ENCODE measurements around the gene ST6GALNAC2. TPM values are rescaled to one million over a fixed set of nuclear protein-coding genes. Genes with fewer than 3 reads are reported as not detected.
"Not testable (repeated sequence)": the region's sequence is repeated elsewhere in the genome, so short reads cannot be mapped to it uniquely, and the experiment has no call there.

The ST6GALNAC2 gene
- polyA plus RNA-seq: 0.68 TPM

DNA sequence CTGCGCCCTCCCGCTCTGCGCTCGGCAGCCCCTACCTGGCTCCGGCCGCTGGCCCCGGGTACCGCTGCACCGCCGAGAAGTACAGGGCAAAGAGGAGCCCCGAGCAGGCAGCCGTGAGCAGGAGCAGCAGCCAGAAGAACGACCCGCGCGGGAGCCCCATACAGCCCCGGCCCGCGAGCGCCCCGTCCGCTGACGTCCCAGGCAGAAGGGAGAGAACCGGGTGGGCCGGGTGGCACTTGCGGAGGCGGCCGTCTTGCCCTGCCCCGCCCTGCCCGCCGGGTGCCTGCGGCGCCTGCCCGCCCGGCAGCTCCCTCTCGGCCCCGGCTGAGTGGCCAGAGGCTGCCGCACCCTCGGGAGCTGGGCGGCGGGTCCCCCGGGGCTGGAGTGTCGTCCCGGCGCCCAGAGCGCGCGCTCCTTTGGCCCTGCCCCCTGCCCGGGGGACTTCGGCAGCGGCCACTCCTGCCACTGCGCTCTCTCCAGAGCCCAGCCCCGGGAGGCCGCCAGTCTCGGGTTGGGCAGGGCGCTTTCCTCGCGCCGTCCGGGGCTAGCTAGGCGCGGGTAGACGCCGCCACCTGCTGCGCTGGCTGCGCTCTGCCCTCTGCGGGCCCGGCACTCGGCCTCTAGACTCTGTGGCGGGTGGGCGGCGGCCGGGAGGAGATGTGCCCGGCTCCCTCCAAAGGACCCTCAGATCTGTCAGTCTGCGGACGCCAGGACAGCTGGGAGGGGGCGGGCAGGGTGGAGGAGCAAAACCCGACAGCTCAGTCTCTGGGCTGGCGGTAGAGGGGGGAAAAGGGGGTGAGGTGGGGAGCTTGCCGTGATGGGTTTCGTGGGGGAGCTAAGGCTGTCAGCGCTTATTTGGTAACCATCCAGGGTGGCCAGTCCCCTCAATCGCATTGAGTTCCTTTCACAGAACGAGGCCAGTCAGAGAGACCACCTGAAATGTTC is at the start of gene ST6GALNAC2:
ST6GALNAC2 (minus strand) TSS at position 212 of the 945 bp plus-strand sequence; CDS start at position 160, 52 bp downstream.
- peaks cover 6% of the 10 kb centered on the region for H3K36me3 Mint-ChIP-seq
- H3K9me3 Mint-ChIP-seq: peaks cover 0 to 5% (median 0%) of the 10 kb centered on the region in 3 donors
- H3K27ac Mint-ChIP-seq: no peak within 1 kb of the TSS
- peak within 1 kb of the TSS; percentile 74 to 91 (median 80) for H3K4me3 Mint-ChIP-seq
- H3K4me1 Mint-ChIP-seq: peaks cover 0 to 4% (median 0%) of the 10 kb centered on the region in 3 donors
- H3K27me3 Mint-ChIP-seq: peaks cover 27% of the 10 kb centered on the region

DNA sequence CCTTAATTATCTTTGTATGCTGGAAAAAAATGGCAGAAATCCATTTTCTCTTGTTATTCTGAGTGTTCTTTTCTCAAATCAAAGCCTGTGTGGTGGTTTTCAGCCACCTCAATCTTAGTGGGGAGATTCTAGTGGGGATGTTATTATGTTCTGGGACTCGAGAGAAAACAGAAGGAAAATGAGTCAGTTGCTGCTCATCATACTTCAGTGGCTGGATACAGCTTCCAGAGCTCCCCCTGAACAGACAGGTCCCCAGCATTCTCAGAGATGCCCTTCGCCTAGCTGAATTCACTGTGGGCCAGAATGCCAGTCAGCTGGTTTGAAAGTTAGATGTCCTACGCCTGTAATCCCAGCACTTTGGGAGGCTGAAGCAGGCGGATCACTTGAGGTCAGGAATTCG is 49.4 kb upstream of the ST6GALNAC2 start:
- Mint-ChIP-seq H3K4me1 (peaks cover 0 to 2% (median 0%) of the 10 kb centered on the region in 3 donors), H3K9me3 (no peaks in the 10 kb centered on the region), H3K27ac (no peak overlapping the region), H3K4me3 (no peak overlapping the region), H3K27me3 (peaks cover 1% of the 10 kb centered on the region), H3K36me3 (peaks cover 2% of the 10 kb centered on the region)

DNA sequence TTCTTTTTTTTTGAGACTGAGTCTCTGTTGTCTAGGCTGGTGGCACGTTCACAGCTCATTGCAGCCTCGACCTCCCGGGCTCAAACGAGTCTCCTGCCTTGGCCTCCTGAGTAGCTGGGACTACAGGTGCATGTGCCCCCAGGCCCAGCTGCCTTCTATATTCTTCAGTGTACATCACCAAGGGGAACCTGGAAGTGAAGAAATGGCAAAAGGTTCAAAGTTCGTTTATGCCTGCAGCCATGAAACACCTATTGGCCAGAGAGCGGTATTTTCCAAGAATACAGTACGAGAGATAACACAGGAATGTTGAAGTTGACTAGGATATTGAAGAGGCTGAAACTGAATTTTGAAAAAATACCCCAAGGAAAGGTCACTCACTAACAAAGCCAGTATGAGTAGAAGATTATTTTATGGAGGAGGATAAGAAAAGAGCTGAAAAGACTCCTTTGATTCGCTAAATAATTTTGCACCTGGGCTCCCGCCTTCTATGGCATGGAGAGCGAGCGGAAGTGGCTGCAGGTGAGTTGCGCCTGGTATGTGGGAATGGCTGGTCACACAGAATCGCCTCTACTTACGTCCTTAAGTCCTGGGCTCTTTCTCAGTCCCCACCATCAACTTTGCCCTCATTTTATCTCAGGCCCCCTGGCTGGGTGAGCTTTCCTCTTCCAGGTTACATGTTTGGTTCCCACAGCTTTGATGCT is 48.1 kb upstream of the ST6GALNAC2 start:
- peaks cover under 1% of the 10 kb centered on the region for H3K27me3 Mint-ChIP-seq
- H3K4me1 Mint-ChIP-seq: peaks cover 0 to 2% (median 0%) of the 10 kb centered on the region in 3 donors
- H3K9me3 Mint-ChIP-seq: no peaks in the 10 kb centered on the region

DNA sequence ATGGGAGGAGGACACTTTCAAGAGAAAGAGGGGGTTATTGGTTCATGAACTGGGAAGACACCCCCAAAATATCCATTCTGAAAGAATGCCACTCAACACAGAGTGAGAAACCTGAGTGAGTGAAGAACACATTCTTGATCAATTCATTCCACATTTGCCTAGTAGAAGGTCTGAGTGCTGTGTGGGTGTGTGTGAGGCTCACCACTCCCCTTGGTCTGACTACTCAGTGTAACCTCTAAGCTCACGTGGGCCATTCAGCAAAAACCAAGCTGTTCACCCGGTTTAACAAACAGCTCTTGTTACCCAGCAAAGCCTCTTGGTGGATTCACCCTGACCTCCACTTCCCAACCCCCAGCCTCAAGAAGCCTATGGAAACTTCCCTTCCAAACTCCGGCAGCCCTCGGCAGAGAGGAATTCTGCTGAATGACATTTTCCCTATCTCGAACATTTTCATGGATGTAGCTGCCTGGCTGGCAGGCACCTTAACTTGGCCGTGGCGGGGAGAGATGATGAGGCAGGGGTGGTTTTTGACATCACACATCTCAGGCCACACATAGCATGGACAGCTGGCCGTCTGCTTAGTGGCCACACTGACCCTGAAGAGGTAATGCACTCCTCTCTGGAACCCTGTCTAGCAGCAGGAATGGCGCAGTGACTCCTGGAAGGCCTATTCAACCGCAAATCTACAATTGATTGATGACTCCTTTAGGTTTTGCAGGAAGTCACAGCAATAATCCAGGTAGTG is 46.3 kb upstream of the ST6GALNAC2 start:
- Mint-ChIP-seq H3K27ac (no peak overlapping the region), H3K4me3 (no peak overlapping the region), H3K4me1 (peaks cover 0 to 2% (median 0%) of the 10 kb centered on the region in 3 donors), H3K9me3 (no peaks in the 10 kb centered on the region), H3K36me3 (no peaks in the 10 kb centered on the region), H3K27me3 (peaks cover 7% of the 10 kb centered on the region)

More for the DNA sequence above, 48.1 kb upstream of the ST6GALNAC2 start:
- Mint-ChIP-seq H3K36me3 (peaks cover under 1% of the 10 kb centered on the region), H3K4me3 (no peak overlapping the region), H3K27ac (no peak overlapping the region)

DNA sequence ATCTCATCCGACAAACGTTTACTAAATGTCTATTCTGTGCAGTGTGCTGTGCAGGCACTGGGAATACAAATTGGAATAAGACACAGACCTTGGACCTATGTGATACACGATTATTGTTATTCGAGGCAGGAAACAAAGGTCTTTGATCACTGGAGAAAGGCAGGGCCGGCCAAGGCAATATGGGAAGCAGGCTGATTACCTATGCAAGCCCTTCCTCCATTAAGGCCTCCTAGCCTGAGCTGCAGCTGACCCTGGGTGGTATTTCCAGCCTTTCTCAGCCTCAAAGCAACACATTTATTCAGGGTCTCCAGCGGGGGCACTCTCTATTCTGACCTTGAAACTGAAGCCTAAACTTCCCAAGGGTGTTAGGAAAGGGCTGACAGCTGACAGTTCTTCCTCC is 44.5 kb upstream of the ST6GALNAC2 start:
- peaks cover 0 to 4% (median 0%) of the 10 kb centered on the region in 3 donors for H3K4me1 Mint-ChIP-seq
- peak overlapping the region in 1 of 3 donors; percentile 3 for H3K27ac Mint-ChIP-seq
- H3K27me3 Mint-ChIP-seq: peaks cover 9% of the 10 kb centered on the region
- H3K36me3 Mint-ChIP-seq: no peaks in the 10 kb centered on the region
- H3K9me3 Mint-ChIP-seq: no peaks in the 10 kb centered on the region
- H3K4me3 Mint-ChIP-seq: no peak overlapping the region

DNA sequence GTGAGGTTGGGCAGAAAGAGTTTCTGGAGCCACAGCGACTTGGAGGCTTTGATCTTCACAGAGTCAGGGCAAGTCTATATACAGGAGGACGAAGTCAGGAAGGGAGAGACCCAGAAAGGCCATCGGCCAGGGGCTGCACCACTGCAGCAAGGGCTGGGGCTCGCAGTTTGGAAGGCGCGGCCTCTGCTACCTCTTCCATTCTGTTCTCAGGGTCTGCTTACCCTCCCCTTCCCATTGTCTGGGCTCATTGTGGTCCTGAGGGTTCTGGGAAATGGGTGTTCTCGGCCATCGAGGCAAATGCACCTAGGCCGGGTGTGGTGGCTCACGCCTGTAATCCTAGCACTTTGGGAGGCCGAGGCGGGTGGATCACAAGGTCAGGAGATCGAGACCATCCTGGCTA is 41.9 kb upstream of the ST6GALNAC2 start:
- Mint-ChIP-seq H3K9me3 (no peaks in the 10 kb centered on the region), H3K4me1 (peaks cover 0 to 7% (median 2%) of the 10 kb centered on the region in 3 donors), H3K27me3 (peaks cover 12% of the 10 kb centered on the region), H3K27ac (no peak overlapping the region), H3K36me3 (no peaks in the 10 kb centered on the region), H3K4me3 (no peak overlapping the region)

DNA sequence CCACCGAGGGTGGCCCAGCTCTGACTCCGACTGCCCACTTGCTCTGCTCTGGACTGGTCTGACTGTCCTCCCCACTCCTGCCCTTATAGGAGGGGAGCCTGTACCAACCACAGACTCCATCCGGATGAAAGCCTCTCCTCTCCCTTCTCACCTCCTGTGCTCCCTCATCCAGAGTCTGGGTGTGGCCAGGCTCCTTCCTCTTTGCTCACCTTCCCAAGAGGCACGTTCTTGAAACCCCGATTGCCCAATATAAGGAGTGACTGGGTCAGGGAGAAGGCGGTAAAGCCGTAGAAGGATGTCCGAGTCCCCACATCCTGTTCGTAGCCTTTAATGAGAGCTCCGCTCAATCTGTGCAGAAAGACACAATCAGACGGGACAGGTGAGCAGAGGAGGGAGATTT is 40.8 kb upstream of the ST6GALNAC2 start:
- Mint-ChIP-seq H3K27ac (peak overlapping the region in 1 of 3 donors; percentile 85), H3K27me3 (peaks cover 12% of the 10 kb centered on the region), H3K9me3 (no peaks in the 10 kb centered on the region), H3K36me3 (no peaks in the 10 kb centered on the region), H3K4me1 (peaks cover 0 to 7% (median 2%) of the 10 kb centered on the region in 3 donors), H3K4me3 (no peak overlapping the region)

DNA sequence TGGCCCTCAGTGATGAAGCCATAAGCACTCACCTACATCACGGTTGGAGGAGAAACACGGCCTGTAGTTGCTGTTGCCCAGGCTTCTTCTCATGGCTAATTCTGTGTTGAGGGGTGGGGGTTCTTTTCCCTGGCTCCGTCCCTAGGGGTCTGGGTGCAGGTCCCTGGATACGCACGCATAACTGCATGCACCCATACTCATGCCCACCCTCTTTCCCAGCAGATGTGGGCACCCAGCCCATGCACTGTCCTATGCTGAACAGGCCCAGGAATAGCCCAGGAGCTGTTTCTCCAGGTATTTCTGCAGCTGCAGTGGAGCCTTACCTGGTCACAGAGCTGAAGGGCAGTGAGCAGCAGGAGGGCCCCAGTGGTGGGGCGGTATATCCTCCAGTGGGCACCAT is 39.8 kb upstream of the ST6GALNAC2 start:
- Mint-ChIP-seq H3K4me3 (no peak overlapping the region), H3K27ac (no peak overlapping the region), H3K4me1 (peaks cover 0 to 7% (median 2%) of the 10 kb centered on the region in 3 donors), H3K27me3 (peaks cover 12% of the 10 kb centered on the region), H3K9me3 (no peaks in the 10 kb centered on the region), H3K36me3 (no peaks in the 10 kb centered on the region)

DNA sequence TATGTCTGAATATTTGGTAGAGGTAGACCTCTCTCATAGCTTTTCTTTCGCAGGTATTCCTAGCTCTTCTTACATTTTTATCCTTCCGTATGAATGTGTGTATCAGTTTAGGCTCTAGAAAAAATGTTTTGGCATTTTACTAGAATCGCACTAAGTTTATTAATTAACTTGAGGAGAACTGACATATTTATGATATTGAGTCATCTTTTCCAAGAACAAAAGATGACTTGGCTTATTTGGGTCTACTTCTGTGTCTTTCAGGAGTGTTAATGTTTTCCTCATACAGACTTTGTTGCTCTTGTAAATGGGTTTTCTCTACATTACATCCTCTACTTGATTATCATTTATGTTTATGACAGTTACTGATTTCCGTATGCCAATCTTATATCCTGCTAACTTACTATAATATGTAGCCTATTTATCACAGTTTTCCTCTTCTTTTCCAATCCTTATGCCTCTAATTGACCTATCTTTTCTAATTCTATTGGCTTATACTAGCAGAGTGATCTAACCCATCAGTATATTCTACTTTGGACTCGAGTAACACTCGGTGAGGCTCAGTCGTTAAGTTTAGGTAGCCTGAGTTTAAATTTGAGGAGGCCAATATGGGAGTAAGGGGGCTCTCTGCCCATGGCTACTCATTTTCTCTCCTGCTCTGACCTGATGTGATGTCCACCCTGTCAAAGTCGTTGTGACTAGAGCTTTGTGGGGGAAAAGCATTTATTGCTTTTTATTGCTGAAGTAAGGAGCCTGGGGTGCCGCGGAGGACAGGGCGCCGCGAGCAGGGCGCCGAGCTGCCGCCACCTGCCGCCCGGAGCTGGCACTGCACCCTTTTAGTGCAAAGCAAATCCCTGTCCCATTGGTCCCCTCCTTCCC is 37.8 kb upstream of the ST6GALNAC2 start:
- peaks cover 10% of the 10 kb centered on the region for H3K27me3 Mint-ChIP-seq
- no peaks in the 10 kb centered on the region for H3K9me3 Mint-ChIP-seq
- H3K36me3 Mint-ChIP-seq: no peaks in the 10 kb centered on the region
- no peak overlapping the region for H3K4me3 Mint-ChIP-seq
- peaks cover 0 to 7% (median 2%) of the 10 kb centered on the region in 3 donors for H3K4me1 Mint-ChIP-seq
- H3K27ac Mint-ChIP-seq: no peak overlapping the region

DNA sequence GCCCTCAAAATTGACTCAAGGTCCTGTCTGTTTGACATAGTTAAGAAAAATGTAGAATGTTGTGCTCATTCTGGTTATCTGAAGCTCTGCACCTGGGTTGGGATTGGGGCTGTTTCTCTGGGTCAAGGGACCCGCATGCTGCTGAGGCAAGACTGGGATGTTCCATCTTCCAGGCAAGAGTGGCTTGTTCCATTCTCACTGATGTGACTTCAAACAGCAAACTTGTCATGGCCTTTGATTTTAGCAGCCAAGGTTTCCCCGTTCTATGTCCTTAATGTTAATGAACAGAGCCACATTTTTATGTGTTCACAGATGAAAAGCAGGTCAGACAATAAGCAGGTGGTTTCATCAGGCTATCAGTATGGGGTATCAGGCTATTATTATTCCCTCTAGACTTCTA is 32.2 kb upstream of the ST6GALNAC2 start:
- Mint-ChIP-seq H3K27me3 (no peaks in the 10 kb centered on the region), H3K4me3 (no peak overlapping the region), H3K27ac (no peak overlapping the region), H3K36me3 (no peaks in the 10 kb centered on the region), H3K4me1 (peaks cover 5 to 6% (median 6%) of the 10 kb centered on the region in 3 donors), H3K9me3 (no peaks in the 10 kb centered on the region)

DNA sequence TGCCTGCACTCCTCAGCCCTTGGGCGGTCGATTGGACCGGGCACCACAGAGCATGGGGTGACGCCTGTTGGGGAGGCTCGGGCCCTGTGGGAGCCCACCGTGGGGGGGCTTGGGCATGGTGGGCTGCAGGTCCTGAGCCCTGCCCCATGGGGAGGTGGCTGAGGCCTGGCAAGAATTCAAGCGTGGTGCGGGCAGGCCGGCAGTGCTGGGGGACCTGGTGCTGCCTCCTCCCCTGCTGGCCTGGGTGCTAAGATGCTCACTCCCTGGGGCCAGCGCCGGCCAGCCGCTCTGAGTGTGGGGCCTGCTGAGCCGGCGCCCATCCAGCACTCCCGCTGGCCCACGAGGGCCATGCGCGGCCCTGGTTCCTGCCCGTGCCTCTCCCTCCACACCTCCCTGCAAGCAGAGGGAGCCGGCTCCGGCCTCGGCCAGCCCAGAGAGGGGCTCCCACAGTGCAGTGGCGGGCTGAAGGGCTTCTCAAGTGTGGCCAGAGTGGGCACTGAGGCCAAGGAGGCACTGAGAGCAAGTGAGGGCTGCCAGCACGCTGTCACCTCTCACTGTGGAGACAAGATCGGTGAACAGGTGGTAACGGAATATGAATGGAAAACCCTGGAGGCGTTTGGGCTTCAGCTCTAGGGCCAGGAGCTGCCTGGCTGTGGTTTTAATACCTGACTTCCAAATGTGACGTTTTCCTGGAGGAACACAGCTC is 29.4 kb upstream of the ST6GALNAC2 start:
- no peak overlapping the region for H3K27ac Mint-ChIP-seq
- no peak overlapping the region for H3K4me3 Mint-ChIP-seq
- peaks cover 0 to 1% (median 0%) of the 10 kb centered on the region in 3 donors for H3K9me3 Mint-ChIP-seq
- H3K27me3 Mint-ChIP-seq: no peaks in the 10 kb centered on the region
- H3K4me1 Mint-ChIP-seq: peaks cover 5 to 6% (median 6%) of the 10 kb centered on the region in 3 donors
- no peaks in the 10 kb centered on the region for H3K36me3 Mint-ChIP-seq

DNA sequence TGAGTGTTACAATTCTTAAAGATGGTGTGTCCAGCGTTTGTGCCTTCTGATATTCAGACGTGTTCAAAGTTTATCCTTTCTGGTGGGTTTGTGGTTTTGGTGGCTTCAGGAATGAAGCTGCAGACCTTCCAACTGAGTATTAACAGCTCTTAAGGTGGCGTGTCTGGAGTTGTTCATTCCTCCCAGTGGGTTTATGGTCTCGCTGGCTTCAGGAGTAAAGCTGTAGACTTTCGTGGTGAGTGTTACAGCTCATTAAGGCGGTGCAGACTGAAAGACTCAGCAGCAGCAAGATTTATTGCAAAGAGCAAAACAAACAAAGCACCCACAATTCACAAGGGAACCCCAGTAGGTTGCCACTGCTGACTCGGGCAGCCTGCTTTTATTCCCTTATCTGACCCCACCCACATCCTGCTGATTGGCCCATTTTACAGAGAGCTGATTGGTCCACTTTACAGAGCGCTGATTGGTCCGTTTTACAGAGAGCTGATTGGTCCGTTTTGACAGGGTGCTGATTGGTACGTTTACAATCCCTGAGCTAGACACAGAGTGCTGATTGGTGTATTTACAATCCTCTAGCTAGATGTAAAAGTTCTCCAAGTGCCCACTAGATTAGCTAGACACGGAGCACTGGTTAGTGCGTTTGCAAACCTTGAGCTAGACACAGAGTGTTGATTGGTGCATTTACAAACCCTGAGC is 28.6 kb upstream of the ST6GALNAC2 start:
- not testable (repeated sequence) for H3K27ac Mint-ChIP-seq, H3K9me3 Mint-ChIP-seq, H3K27me3 Mint-ChIP-seq, H3K4me3 Mint-ChIP-seq, H3K4me1 Mint-ChIP-seq, H3K36me3 Mint-ChIP-seq

Data from IgD-negative memory B cell (primary cell).